MM.1S (cell line): Measurements from ENCODE around the gene SCARB2.

Source experiments
- DNase-seq: peaks from one replicate; pipeline ENCODE4 v3.0.0-alpha.2; 2015
- H2AFZ ChIP-seq: fragments of 300-600 bp; sonication (generic); 2 replicates; pipeline ENCODE4 v1.6.0; 2016; ENCODE audit warnings: antibody characterized with exemption, low read length
- H3F3A ChIP-seq: fragments of 300-600 bp; sonication (generic); 2 replicates; pipeline ENCODE4 v1.6.1; 2016; ENCODE audit warnings: mild to moderate bottlenecking, antibody characterized with exemption, low read length, moderate library complexity, mixed read lengths; ENCODE audit not compliant: insufficient read depth
- H3K27ac ChIP-seq: fragments of 300-600 bp; sonication (generic); 2 replicates; pipeline ENCODE4 v1.5.1; 2016; ENCODE audit warnings: mild to moderate bottlenecking, low read length
- H3K27me3 ChIP-seq: fragments of 300-600 bp; sonication (generic); replicated peaks from 2 replicates; pipeline ENCODE4 v1.6.0; 2016; ENCODE audit warnings: low read length; ENCODE audit not compliant: insufficient read depth
- H3K36me3 ChIP-seq: fragments of 300-600 bp; sonication (generic); replicated peaks from 2 replicates; pipeline ENCODE4 v1.6.1; 2016; ENCODE audit warnings: mild to moderate bottlenecking, low read length, mixed read lengths; ENCODE audit not compliant: insufficient read depth
- H3K4me1 ChIP-seq: fragments of 300-600 bp; sonication (generic); 2 replicates; pipeline ENCODE4 v1.6.1; 2016; ENCODE audit warnings: low read length, mixed read lengths
- H3K4me2 ChIP-seq: fragments of 300-600 bp; sonication (generic); 2 replicates; pipeline ENCODE4 v1.6.0; 2016; ENCODE audit warnings: low read depth, low read length
- H3K4me3 ChIP-seq: fragments of 300-600 bp; sonication (generic); 2 replicates; pipeline ENCODE4 v1.5.1; 2016; ENCODE audit warnings: low read length, mixed read lengths
- H3K79me2 ChIP-seq: fragments of 300-600 bp; sonication (generic); 2 replicates; pipeline ENCODE4 v1.6.1; 2016; ENCODE audit warnings: mixed run types, low read length, mixed read lengths
- H3K9ac ChIP-seq: fragments of 300-600 bp; sonication (generic); 2 replicates; pipeline ENCODE4 v1.6.1; 2016; ENCODE audit warnings: low read length, mixed read lengths
- H3K9me2 ChIP-seq: fragments of 300-600 bp; sonication (generic); replicated peaks from 2 replicates; pipeline ENCODE4 v1.6.1; 2016; ENCODE audit warnings: mild to moderate bottlenecking, low read length, mixed read lengths; ENCODE audit not compliant: insufficient read depth
- H3K9me3 ChIP-seq: fragments of 300-600 bp; sonication (generic); replicated peaks from 2 replicates; pipeline ENCODE4 v1.6.1; 2016; ENCODE audit warnings: mild to moderate bottlenecking, low read length, mixed read lengths; ENCODE audit not compliant: insufficient read depth
- H4K20me1 ChIP-seq: fragments of 300-600 bp; sonication (generic); 2 replicates; pipeline ENCODE4 v1.6.1; 2016; ENCODE audit warnings: mild to moderate bottlenecking, low read length, moderate library complexity, mixed read lengths; ENCODE audit not compliant: insufficient read depth
- CTCF ChIP-seq: fragments of 300-600 bp; sonication (generic); IDR thresholded peaks from 2 replicates; pipeline ENCODE4 v1.5.1; 2016; ENCODE audit warnings: antibody characterized with exemption, low read length, mixed read lengths
- EZH2 ChIP-seq: fragments of 300-600 bp; sonication (generic); optimal IDR thresholded peaks from 2 replicates; pipeline ENCODE3; 2017; ENCODE audit warnings: low read depth, mild to moderate bottlenecking, antibody characterized with exemption, low read length, mixed read lengths
- EZH2phosphoT487 ChIP-seq: fragments of 300-600 bp; sonication (generic); IDR thresholded peaks from 2 replicates; pipeline ENCODE4 v1.6.1; 2018; ENCODE audit warnings: antibody characterized with exemption, low read length

Gene SCARB2

GRCh38 chr4:76226418-76226817 lies 12.8 kb upstream of the SCARB2 start:
- no peaks in the 10 kb centered on the region for H3K36me3 ChIP-seq
- TF ChIP-seq EZH2phosphoT487: no peak
- TF ChIP-seq EZH2: no peak
- TF ChIP-seq CTCF: no peak
- H3K9me3 ChIP-seq: no peaks in the 10 kb centered on the region
- no peaks in the 10 kb centered on the region for H3K9me2 ChIP-seq
- H3K4me2 ChIP-seq: no peak overlapping the region
- no peak overlapping the region for H3K4me3 ChIP-seq
- no peaks in the 10 kb centered on the region for H3F3A ChIP-seq
- no peaks in the 10 kb centered on the region for H4K20me1 ChIP-seq
- no peaks in the 10 kb centered on the region for H3K79me2 ChIP-seq
- no peak overlapping the region for H2AFZ ChIP-seq
- H3K4me1 ChIP-seq: 0 out of 2 replicates have a peak, but pooled peaks cover 3% of the 10 kb centered on the region
- H3K9ac ChIP-seq: no peak overlapping the region
- H3K27ac ChIP-seq: no peak overlapping the region
- DNase-seq: no peak
- no peaks in the 10 kb centered on the region for H3K27me3 ChIP-seq

GRCh38 chr4:76224171-76224570 lies 10.5 kb upstream of the SCARB2 start:
- H3K27ac ChIP-seq: no peak overlapping the region
- no peaks in the 10 kb centered on the region for H3K27me3 ChIP-seq
- H3K9me2 ChIP-seq: no peaks in the 10 kb centered on the region
- H3F3A ChIP-seq: no peaks in the 10 kb centered on the region
- H3K4me3 ChIP-seq: no peak overlapping the region
- H4K20me1 ChIP-seq: no peaks in the 10 kb centered on the region
- no peak overlapping the region for H3K4me2 ChIP-seq
- H3K4me1 ChIP-seq: no peaks in the 10 kb centered on the region
- H3K79me2 ChIP-seq: no peaks in the 10 kb centered on the region
- H2AFZ ChIP-seq: no peak overlapping the region
- TF ChIP-seq EZH2phosphoT487: no peak
- no peak for DNase-seq
- no peaks in the 10 kb centered on the region for H3K36me3 ChIP-seq
- no peaks in the 10 kb centered on the region for H3K9me3 ChIP-seq
- no peak overlapping the region for H3K9ac ChIP-seq

- no peaks in the 10 kb centered on the region for H3K27me3 ChIP-seq
- H3K9me2 ChIP-seq: no peaks in the 10 kb centered on the region
- H3K36me3 ChIP-seq: no peaks in the 10 kb centered on the region
- H3K79me2 ChIP-seq: peaks cover 10% of the 10 kb centered on the region
- no peaks in the 10 kb centered on the region for H4K20me1 ChIP-seq
- H3K4me2 ChIP-seq: no peak overlapping the region
- H3K4me3 ChIP-seq: no peak overlapping the region
- TF ChIP-seq EZH2phosphoT487 (no peak), CTCF (no peak), EZH2 (no peak)
- no peak overlapping the region for H3K27ac ChIP-seq
- H3K9ac ChIP-seq: no peak overlapping the region
- peaks cover 9% of the 10 kb centered on the region for H3F3A ChIP-seq
- H3K4me1 ChIP-seq: peaks cover 10% of the 10 kb centered on the region
- no peak overlapping the region for H2AFZ ChIP-seq
- DNase-seq: no peak
- H3K9me3 ChIP-seq: no peaks in the 10 kb centered on the region
Observed at GRCh38 chr4:76219299-76220055, 5.9 kb upstream of the SCARB2 start.
